Sigmoid colon (tissue), 7 donors: ENCODE data around the gene PDE4D. TPM values are rescaled to one million over a fixed set of nuclear protein-coding genes. Genes with fewer than 3 reads are reported as not detected.
A peak's percentile ranks its signal among the peaks of the same experiment; 100 is the strongest.

ENCODE experiments used
- DNase-seq: peaks from one replicate; pipeline ENCODE4 v3.0.0-alpha.2; 2019
- H3K27ac ChIP-seq, 4 donors: fragments of 200-600 bp; sonication (generic); one replicate each; pipeline ENCODE4 v1.5.1; 2016 to 2019; ENCODE audit warnings: mild to moderate bottlenecking in 1 of 4
- H3K27me3 ChIP-seq, 3 donors: fragments of 200-600 bp; sonication (generic); one replicate each; pipeline ENCODE4 v1.5.1; 2019; ENCODE audit warnings: mild to moderate bottlenecking in 1 of 3
- H3K36me3 ChIP-seq, 4 donors: fragments of 200-600 bp; sonication (generic); one replicate each; pipeline ENCODE4 v1.5.1; 2016 to 2019
- H3K4me1 ChIP-seq, 4 donors: fragments of 200-600 bp; sonication (generic); one replicate each; pipeline ENCODE4 v1.5.1; 2017 to 2019
- H3K4me3 ChIP-seq, 4 donors: fragments of 200-600 bp; sonication (generic); one replicate each; pipeline ENCODE4 v1.5.1; 2017 to 2019; ENCODE audit warnings: mild to moderate bottlenecking in 2 of 4, moderate library complexity in 1 of 4
- H3K9me3 ChIP-seq, 4 donors: fragments of 200-600 bp in 3 of 4; sonication (generic) in 3 of 4; one replicate each; pipeline versions ENCODE4 v1.5.1 to v1.6.1; 2013 to 2019
- EP300 ChIP-seq, 4 donors: sonication (generic); formaldehyde crosslinking; IDR thresholded peaks; one replicate each; pipeline ENCODE4 v1.6.1; 2017; ENCODE audit warnings: antibody characterized with exemption in 4 of 4
- POLR2A ChIP-seq, 2 donors: fragments of 450-650 bp; IDR thresholded peaks; one replicate each; pipeline ENCODE4 v1.6.1; 2016; ENCODE audit warnings: antibody characterized with exemption in 2 of 2, mild to moderate bottlenecking in 2 of 2, moderate library complexity in 2 of 2
- POLR2AphosphoS5 ChIP-seq, 4 donors: sonication (generic); formaldehyde crosslinking; IDR thresholded peaks; one replicate each; pipeline ENCODE4 v1.6.1; 2017; ENCODE audit warnings: antibody characterized with exemption in 4 of 4
- WGBS, 2 donors: extraction: QIAGEN DNeasy Blood & Tissue Kit; methylation state at CpG; one replicate each; pipeline ENCODE4 v1.1.7; 2013; 5-methylcytosine and 5-hydroxymethylcytosine counted together
- intact Hi-C: fragments of 100-400 bp; cut with DNase I; formaldehyde crosslinking; loops from one replicate; pipeline ENCODE4 v1.15.1; 2023
- polyA plus RNA-seq, 3 donors: library from polyadenylated mRNA; stranded (reverse); fragments of 200-250 nt; gene quantifications; one replicate each; pipeline ENCODE4 v1.2.3, GENCODE V29; 2013
- total RNA-seq, 4 donors: library from RNA; depleted of rRNA; stranded (reverse); fragments of >200 nt; gene quantifications; one replicate each; pipeline ENCODE4 v1.1.0, GENCODE V29; 2016
- TF ChIP-seq, protein P1 (sequence below), 4 experiments: fragments of 450-650 bp in 3 of 4; fragments of 200-600 bp in 1 of 4; IDR thresholded peaks; one replicate each; pipeline ENCODE4 v1.5.1; 2016 to 2019; ENCODE audit warnings: antibody characterized with exemption in 4 of 4, mild to moderate bottlenecking in 3 of 4, moderate library complexity in 2 of 4
- donor health status: healthy with polysubstance abuse.
- donor health status: Bipolar disorder and iron deficiency.
- donor health status: healthy.

The PDE4D gene
- total and polyA plus RNA-seq, 7 donors = 6.0 to 289 (median 169) TPM

DNA sequence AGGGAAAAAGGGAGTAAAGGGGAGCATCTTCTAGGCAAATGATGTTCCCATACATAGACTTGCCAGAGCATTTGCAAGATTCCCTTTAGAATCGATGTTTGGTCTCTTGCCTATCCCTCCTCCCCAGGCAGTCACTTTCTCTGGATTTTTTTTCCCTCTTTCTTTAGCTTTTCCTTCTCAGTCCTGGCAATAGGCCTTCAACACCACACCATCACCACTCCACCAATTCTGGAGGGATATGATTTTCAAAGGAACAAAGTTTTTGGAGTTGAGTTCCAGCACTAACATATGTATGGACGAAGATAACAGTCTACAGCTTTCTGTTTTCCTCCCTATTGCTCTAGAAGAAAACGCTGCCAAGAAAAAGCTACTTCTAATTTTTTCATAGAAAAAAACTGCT, 377.4 kb downstream of the PDE4D start:
- 95% methylated on average over 3 of the region's 3 CpGs for WGBS, 2 donors
- Histone ChIP-seq H3K9me3 (no peaks in the 10 kb centered on the region), H3K27ac (no peak overlapping the region), H3K27me3 (no peaks in the 10 kb centered on the region), H3K36me3 (no peaks in the 10 kb centered on the region), H3K4me3 (no peak overlapping the region), H3K4me1 (peaks cover 0 to 16% (median 9%) of the 10 kb centered on the region in 4 donors)
- no peak for DNase-seq
- TF ChIP-seq POLR2AphosphoS5 (IDR thresholded peaks at IDR 0.05) = no peak
- TF ChIP-seq EP300 (IDR thresholded peaks at IDR 0.05) = no peak
- TF ChIP-seq POLR2A (IDR thresholded peaks at IDR 0.05) = no peak
- TF ChIP-seq, protein P1, sequence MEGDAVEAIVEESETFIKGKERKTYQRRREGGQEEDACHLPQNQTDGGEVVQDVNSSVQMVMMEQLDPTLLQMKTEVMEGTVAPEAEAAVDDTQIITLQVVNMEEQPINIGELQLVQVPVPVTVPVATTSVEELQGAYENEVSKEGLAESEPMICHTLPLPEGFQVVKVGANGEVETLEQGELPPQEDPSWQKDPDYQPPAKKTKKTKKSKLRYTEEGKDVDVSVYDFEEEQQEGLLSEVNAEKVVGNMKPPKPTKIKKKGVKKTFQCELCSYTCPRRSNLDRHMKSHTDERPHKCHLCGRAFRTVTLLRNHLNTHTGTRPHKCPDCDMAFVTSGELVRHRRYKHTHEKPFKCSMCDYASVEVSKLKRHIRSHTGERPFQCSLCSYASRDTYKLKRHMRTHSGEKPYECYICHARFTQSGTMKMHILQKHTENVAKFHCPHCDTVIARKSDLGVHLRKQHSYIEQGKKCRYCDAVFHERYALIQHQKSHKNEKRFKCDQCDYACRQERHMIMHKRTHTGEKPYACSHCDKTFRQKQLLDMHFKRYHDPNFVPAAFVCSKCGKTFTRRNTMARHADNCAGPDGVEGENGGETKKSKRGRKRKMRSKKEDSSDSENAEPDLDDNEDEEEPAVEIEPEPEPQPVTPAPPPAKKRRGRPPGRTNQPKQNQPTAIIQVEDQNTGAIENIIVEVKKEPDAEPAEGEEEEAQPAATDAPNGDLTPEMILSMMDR (IDR thresholded peaks at IDR 0.05) = no peak
- intact Hi-C loops = no loop called here

DNA sequence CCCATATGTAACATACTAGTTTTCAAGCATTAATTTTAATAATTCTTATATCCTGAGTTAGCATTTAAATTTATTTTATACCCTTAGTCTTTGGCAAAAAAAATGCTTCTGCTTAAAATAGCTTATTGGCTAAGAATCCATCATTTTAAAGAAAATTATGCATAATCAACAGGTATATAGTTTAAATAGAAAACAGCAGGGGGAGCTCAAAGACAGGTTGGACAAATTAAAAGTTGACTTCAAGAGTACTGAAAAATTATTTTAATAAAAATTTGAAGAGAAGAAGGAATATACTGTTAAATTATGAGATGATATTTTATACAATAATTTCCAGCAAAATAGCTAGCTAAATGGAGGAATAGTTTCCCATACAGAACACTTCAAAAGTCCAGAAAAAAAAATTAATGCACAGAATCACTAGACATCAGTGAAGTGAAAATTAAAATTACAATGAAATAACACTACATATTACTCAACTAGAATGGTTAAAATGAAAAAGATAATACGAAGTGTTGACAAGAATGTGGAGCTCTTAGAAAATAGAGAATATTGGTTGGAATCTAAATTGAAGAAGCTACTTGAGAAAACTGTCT, 387.1 kb downstream of the PDE4D start:
- no peaks in the 10 kb centered on the region for H3K27me3 ChIP-seq
- 25 to 63% methylated on average over 1 of the region's 1 CpG for WGBS, 2 donors
- no peak overlapping the region for H3K27ac ChIP-seq
- no peaks in the 10 kb centered on the region for H3K36me3 ChIP-seq
- no peaks in the 10 kb centered on the region for H3K9me3 ChIP-seq
- TF ChIP-seq, protein P1 (IDR thresholded peaks at IDR 0.05) = peak in 2 of 4 experiments; percentile 19 to 29
- TF ChIP-seq POLR2AphosphoS5 (IDR thresholded peaks at IDR 0.05) = no peak
- TF ChIP-seq EP300 (IDR thresholded peaks at IDR 0.05) = no peak
- DNase-seq = no peak
- H3K4me3 ChIP-seq = no peak overlapping the region
- intact Hi-C loops = loop anchor here (5.0 kb wide), 1 partner anchor 291 kb away; no protein-coding TSS in a partner anchor
- peaks cover 0 to 30% (median 9%) of the 10 kb centered on the region in 4 donors for H3K4me1 ChIP-seq

DNA sequence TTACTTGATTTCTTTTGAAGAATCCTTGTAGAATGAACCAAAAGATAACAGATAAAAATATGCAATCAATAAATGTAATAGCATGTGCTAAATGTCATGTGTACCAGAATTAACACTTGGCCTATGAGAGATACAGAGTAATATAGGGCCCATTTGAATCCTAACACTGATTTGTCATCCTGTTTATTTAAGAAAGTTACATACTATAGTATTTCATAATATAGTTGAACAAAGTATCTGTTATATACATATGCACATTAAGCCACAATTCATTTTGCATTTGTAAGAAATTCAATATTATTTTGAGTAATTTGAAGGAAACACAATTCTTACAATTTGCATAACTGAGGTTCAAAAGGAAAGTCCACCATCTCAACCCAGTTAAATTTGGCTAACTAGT, 389.5 kb downstream of the PDE4D start:
- Histone ChIP-seq H3K27me3 (no peaks in the 10 kb centered on the region), H3K27ac (no peak overlapping the region), H3K9me3 (no peaks in the 10 kb centered on the region), H3K4me1 (peaks cover 0 to 33% (median 11%) of the 10 kb centered on the region in 4 donors), H3K4me3 (no peak overlapping the region), H3K36me3 (no peaks in the 10 kb centered on the region)
- TF ChIP-seq EP300 (IDR thresholded peaks at IDR 0.05) (no peak), POLR2AphosphoS5 (IDR thresholded peaks at IDR 0.05) (no peak), POLR2A (IDR thresholded peaks at IDR 0.05) (no peak)
- TF ChIP-seq, protein P1 (IDR thresholded peaks at IDR 0.05) = no peak
- DNase-seq = no peak
- intact Hi-C loops = loop anchor here (5.0 kb wide), 1 partner anchor 168 kb away; no protein-coding TSS in a partner anchor

GRCh38 chr5:59503220-59503619, 390.3 kb downstream of the PDE4D start:
- H3K4me1 ChIP-seq = peaks cover 0 to 33% (median 11%) of the 10 kb centered on the region in 4 donors
- H3K27me3 ChIP-seq = no peaks in the 10 kb centered on the region
- DNase-seq = no peak
- intact Hi-C loops = loop anchor here (5.0 kb wide), 1 partner anchor 169 kb away; no protein-coding TSS in a partner anchor
- H3K36me3 ChIP-seq = no peaks in the 10 kb centered on the region
- no peak overlapping the region for H3K4me3 ChIP-seq
- TF ChIP-seq, protein P1 (IDR thresholded peaks at IDR 0.05) = no peak
- TF ChIP-seq POLR2AphosphoS5 (IDR thresholded peaks at IDR 0.05) (no peak), POLR2A (IDR thresholded peaks at IDR 0.05) (no peak), EP300 (IDR thresholded peaks at IDR 0.05) (no peak)
- H3K9me3 ChIP-seq = no peaks in the 10 kb centered on the region
- WGBS, 2 donors = 72 to 73% methylated on average over 1 of the region's 1 CpG
- no peak overlapping the region for H3K27ac ChIP-seq
